HCT116 (cell line): Measurements from ENCODE around the gene RNF148. TPM values are rescaled to one million over a fixed set of nuclear protein-coding genes. Genes with fewer than 3 reads are reported as not detected.
A peak's percentile ranks its signal among the peaks of the same experiment; 100 is the strongest.

Experiments used
- ATAC-seq: fragments of 200-7000 bp; cut with Tn5 transposase; 2 replicates; pipeline ENCODE4 v1.9.1; 2020; ENCODE audit warnings: mild to moderate bottlenecking, moderate library complexity
- BruUV-seq: library from RNA; stranded (reverse); fragments of 400-500 nt; replicated peaks from 2 replicates; lab custom pipeline; 2021; lab: Mats Ljungman, UMichigan
- CTCF ChIA-PET: fragments of 300-600 bp; sonication (Branson Sonifier 250); formaldehyde crosslinking; loops from one replicate; lab custom pipeline; 2021; ENCODE audit warnings: antibody characterized with exemption; lab: Charles Lee
- POLR2A ChIA-PET: fragments of 300-600, 350-600 bp; sonication (Branson Sonifier 250); formaldehyde crosslinking; loops from one replicate; lab custom pipeline; 2021; ENCODE audit warnings: antibody characterized with exemption; lab: Charles Lee
- RAD21 ChIA-PET, 2 experiments: fragments of 300-600 bp; sonication (Branson Sonifier 250); formaldehyde crosslinking; loops; one replicate each; lab custom pipeline; 2023; ENCODE audit warnings: low total read pairs in 2 of 2; ENCODE audit not compliant: uncharacterized antibody in 2 of 2, unreplicated experiment in 2 of 2, low non-redundant PET in 1 of 2; lab: Charles Lee
- DNase-seq: peaks from one replicate; pipeline ENCODE4 v3.0.0-alpha.2; 2010; ENCODE audit warnings: low read depth, low spot score
- H2AFZ ChIP-seq: fragments of 200-600 bp; shearing (Covaris generic), sonication (generic); 2 replicates; pipeline ENCODE4 v1.6.1; 2017; ENCODE audit warnings: low read depth, mixed run types, mixed read lengths, antibody characterized with exemption, low read length; ENCODE audit not compliant: poor library complexity, severe bottlenecking
- H3K27ac ChIP-seq: 2 replicates; pipeline ENCODE4 v1.5.1; 2012; ENCODE audit warnings: low read depth, low read length
- H3K27me3 ChIP-seq: fragments of 200-600 bp; sonication (generic); 2 replicates; pipeline ENCODE4 v1.6.1; 2016; ENCODE audit warnings: mixed run types, low read length, mixed read lengths; ENCODE audit not compliant: insufficient read depth
- H3K36me3 ChIP-seq, 2 experiments: fragments of 200-500 bp in 1 of 2; fragments of 200-600 bp in 1 of 2; sonication (Bioruptor generic) in 1 of 2; sonication (generic) in 1 of 2; 2 replicates each; pipeline versions ENCODE4 v1.5.1 to v1.6.1; 2014 to 2016; ENCODE audit warnings: low read length in 2 of 2, inconsistent platforms in 1 of 2, mixed read lengths in 1 of 2, mixed run types in 1 of 2; ENCODE audit not compliant: insufficient read depth in 2 of 2, control insufficient read depth in 1 of 2
- H3K4me1 ChIP-seq, 2 experiments: fragments of 200-600 bp in 1 of 2; sonication (generic) in 1 of 2; 2 replicates each; pipeline versions ENCODE4 v1.5.1 to v1.6.1; 2012 to 2017; ENCODE audit warnings: low read length in 2 of 2, inconsistent platforms in 1 of 2, mild to moderate bottlenecking in 1 of 2, mixed read lengths in 1 of 2, mixed run types in 1 of 2, moderate library complexity in 1 of 2; ENCODE audit not compliant: insufficient read depth in 2 of 2, control insufficient read depth in 1 of 2
- H3K4me2 ChIP-seq: fragments of 200-600 bp; sonication (generic); 2 replicates; pipeline ENCODE4 v1.6.1; 2017; ENCODE audit warnings: mixed run types, low read length, mixed read lengths
- H3K4me3 ChIP-seq, 2 experiments: fragments of 200-600 bp in 1 of 2; sonication (generic) in 1 of 2; replicated peaks in 1 of 2; 2 replicates each; pipeline ENCODE4 v1.5.1; 2011 to 2016; ENCODE audit warnings: low read length in 2 of 2, control low read depth in 1 of 2, low read depth in 1 of 2, mild to moderate bottlenecking in 1 of 2, mixed read lengths in 1 of 2, mixed run types in 1 of 2
- H3K79me2 ChIP-seq: fragments of 200-600 bp; sonication (generic); 2 replicates; pipeline ENCODE4 v1.6.1; 2017; ENCODE audit warnings: mild to moderate bottlenecking, mixed run types, low read length, moderate library complexity, mixed read lengths; ENCODE audit not compliant: insufficient read depth
- H3K9ac ChIP-seq: fragments of 200-600 bp; sonication (generic); 2 replicates; pipeline ENCODE4 v1.6.1; 2016; ENCODE audit warnings: low read length, mixed read lengths
- H3K9me2 ChIP-seq: fragments of 200-600 bp; sonication (generic), shearing (Covaris generic); 2 replicates; pipeline ENCODE4 v1.6.1; 2017; ENCODE audit warnings: mixed run types, mild to moderate bottlenecking, moderate library complexity; ENCODE audit not compliant: insufficient read depth
- H3K9me3 ChIP-seq, 2 experiments: fragments of 200-500 bp in 1 of 2; fragments of 200-600 bp in 1 of 2; sonication (Bioruptor generic) in 1 of 2; sonication (generic) in 1 of 2; 2 replicates each; pipeline ENCODE4 v1.6.1; 2014 to 2017; ENCODE audit warnings: low read length in 2 of 2, mixed read lengths in 2 of 2, inconsistent platforms in 1 of 2, low read depth in 1 of 2, mild to moderate bottlenecking in 1 of 2, mixed run types in 1 of 2, moderate library complexity in 1 of 2; ENCODE audit not compliant: control insufficient read depth in 1 of 2, insufficient read depth in 1 of 2
- H4K20me1 ChIP-seq: fragments of 200-600 bp; sonication (generic), shearing (Covaris generic); 2 replicates; pipeline ENCODE4 v1.6.1; 2017; ENCODE audit warnings: mixed run types, mild to moderate bottlenecking, moderate library complexity; ENCODE audit not compliant: insufficient read depth
- CBX3 ChIP-seq: IDR thresholded peaks from 2 replicates; pipeline ENCODE4 v1.6.1; 2012; ENCODE audit warnings: low read depth
- CEBPB ChIP-seq: IDR thresholded peaks from 2 replicates; pipeline ENCODE4 v1.6.1; 2012; ENCODE audit warnings: low read depth
- CTCF ChIP-seq, 3 experiments: fragments of 200-600 bp in 1 of 3; sonication (generic) in 1 of 3; IDR thresholded peaks in 2 of 3; conservative IDR thresholded peaks in 1 of 3; 2 replicates each; pipeline ENCODE4 v1.5.1; 2012 to 2017; ENCODE audit warnings: low read depth in 2 of 3, low read length in 2 of 3, antibody characterized with exemption in 1 of 3, borderline replicate concordance in 1 of 3, control low read depth in 1 of 3, mild to moderate bottlenecking in 1 of 3, mixed read lengths in 1 of 3, mixed run types in 1 of 3, moderate library complexity in 1 of 3; ENCODE audit not compliant: insufficient read depth in 1 of 3
- EGR1 ChIP-seq: IDR thresholded peaks from 2 replicates; pipeline ENCODE4 v1.6.1; 2012; ENCODE audit warnings: low read depth
- EZH2 ChIP-seq: fragments of 200-600 bp; sonication (generic); IDR thresholded peaks from 2 replicates; pipeline ENCODE4 v1.6.1; 2017; ENCODE audit warnings: antibody characterized with exemption, mixed run types
- EZH2phosphoT487 ChIP-seq: fragments of 200-600 bp; IDR thresholded peaks from 2 replicates; pipeline ENCODE4 v1.6.1; 2018; ENCODE audit warnings: antibody characterized with exemption, borderline replicate concordance
- FOSL1 ChIP-seq: IDR thresholded peaks from 2 replicates; pipeline ENCODE4 v1.6.1; 2012; ENCODE audit warnings: low read depth
- JUND ChIP-seq: IDR thresholded peaks from 2 replicates; pipeline ENCODE4 v1.6.1; 2012
- MAX ChIP-seq: IDR thresholded peaks from 2 replicates; pipeline ENCODE4 v1.6.1; 2012
- POLR2AphosphoS5 ChIP-seq: IDR thresholded peaks from 2 replicates; pipeline ENCODE4 v1.6.1; 2011; ENCODE audit warnings: mild to moderate bottlenecking, low read depth, low read length, moderate library complexity
- RAD21 ChIP-seq: IDR thresholded peaks from 2 replicates; pipeline ENCODE4 v1.6.1; 2012; ENCODE audit warnings: low read depth, mild to moderate bottlenecking
- SIN3A ChIP-seq: IDR thresholded peaks from 2 replicates; pipeline ENCODE4 v1.6.1; 2012; ENCODE audit warnings: low read depth
- SP1 ChIP-seq: IDR thresholded peaks from 2 replicates; pipeline ENCODE4 v1.6.1; 2012; ENCODE audit warnings: low read depth
- SRF ChIP-seq: IDR thresholded peaks from 2 replicates; pipeline ENCODE4 v1.6.1; 2012; ENCODE audit warnings: low read depth
- TCF7L2 ChIP-seq: IDR thresholded peaks from 2 replicates; pipeline ENCODE4 v1.7.0; 2011; ENCODE audit warnings: borderline replicate concordance, inconsistent platforms; ENCODE audit not compliant: insufficient read depth, insufficient read length; ENCODE audit errors: extremely low read depth
- YY1 ChIP-seq: IDR thresholded peaks from 2 replicates; pipeline ENCODE4 v1.6.1; 2011; ENCODE audit warnings: low read length, low read depth, moderate library complexity, mild to moderate bottlenecking; ENCODE audit not compliant: insufficient replicate concordance; ENCODE audit errors: extremely low read depth
- ZFX ChIP-seq: fragments of 450-650 bp; IDR thresholded peaks from 2 replicates; pipeline ENCODE4 v1.6.1; 2017
- ZNF274 ChIP-seq: fragments of 200-500 bp; sonication (Bioruptor generic); IDR thresholded peaks from 2 replicates; pipeline ENCODE4 v1.6.1; 2014; ENCODE audit warnings: mild to moderate bottlenecking, low read depth, low read length, inconsistent platforms
- intact Hi-C: fragments of 100-400 bp; cut with micrococcal nuclease; formaldehyde crosslinking; loops from 2 replicates; pipeline ENCODE4 v1.10.0; 2022
- total RNA-seq: library from RNA; stranded (reverse); gene quantifications from one replicate; pipeline ENCODE4 v1.2.1, GENCODE V29; 2021; ENCODE audit not compliant: unreplicated experiment
- TF ChIP-seq, protein P1 (sequence below): IDR thresholded peaks from 2 replicates; pipeline ENCODE4 v1.6.1; 2012

The RNF148 gene
- total RNA-seq, 1 experiment from 2014 or later: 0.22 TPM

DNA sequence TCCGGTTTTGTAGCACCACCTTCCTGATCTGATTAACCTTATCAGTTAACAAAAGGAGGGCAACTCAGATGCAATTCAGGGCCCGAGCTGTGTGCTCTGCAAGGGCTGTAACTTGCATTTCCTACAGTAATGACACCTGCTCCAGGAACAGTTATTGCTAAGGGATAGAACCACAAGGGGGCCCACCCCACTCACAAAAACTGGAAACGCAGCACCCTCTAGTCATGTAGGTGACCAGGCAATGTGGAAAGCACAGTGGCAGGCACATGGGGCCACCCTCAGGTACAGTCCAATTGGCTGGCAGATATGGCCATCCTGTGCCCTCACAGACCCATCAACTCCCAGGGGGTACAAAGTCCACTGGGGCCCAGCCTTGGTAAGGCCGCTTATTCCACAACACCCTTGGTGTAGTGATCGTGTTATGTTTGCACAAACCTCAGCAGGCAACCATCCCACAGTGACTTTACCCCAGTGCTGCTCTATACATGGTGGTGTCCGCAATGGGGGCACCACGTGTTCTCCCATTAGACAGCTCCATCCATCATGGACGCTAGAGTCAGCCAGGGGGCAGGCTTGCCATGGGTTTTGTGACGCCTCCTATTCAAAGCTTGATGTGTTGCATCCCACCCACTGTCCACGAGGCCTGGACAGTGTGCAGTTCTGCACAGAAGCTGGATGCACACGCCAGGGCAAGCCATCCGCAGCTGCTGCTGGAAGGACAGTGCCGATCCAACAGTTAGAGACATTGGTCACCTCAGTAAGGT is 13.2 kb downstream of the RNF148 start:
- Histone ChIP-seq H3K9me2 (no peaks in the 10 kb centered on the region), H3K79me2 (no peaks in the 10 kb centered on the region), H2AFZ (no peak overlapping the region), H3K4me3 (no peak overlapping the region), H3K4me1 (no peaks in the 10 kb centered on the region; a peak in 1 of 4 replicates), H3K27me3 (no peaks in the 10 kb centered on the region), H4K20me1 (no peaks in the 10 kb centered on the region), H3K9ac (no peak overlapping the region), H3K9me3 (peaks cover 0 to 2% of the 10 kb centered on the region in 2 experiments; a peak in 1 of 4 replicates), H3K36me3 (no peaks in the 10 kb centered on the region), H3K27ac (no peak overlapping the region), H3K4me2 (no peak overlapping the region)
- BruUV-seq: no TSS peak
- ChIA-PET RAD21 (no interaction called here), POLR2A (no interaction called here), CTCF (no interaction called here)
- TF ChIP-seq RAD21 (peak; percentile 20; the same call in 1 of the 2 replicates), CTCF (IDR thresholded peaks at IDR 0.05 in 2 of 3, conservative IDR thresholded peaks at IDR 0.05 in 1 of 3; ENCODE audit: borderline replicate concordance in 1 of 3, insufficient read depth in 1 of 3, low read depth in 2 of 3, low read length in 2 of 3) (no peak), FOSL1 (no peak)
- intact Hi-C loops: no loop called here
- peak; percentile 38; the same call in 1 of the 2 replicates for ATAC-seq
- DNase-seq: no peak

DNA sequence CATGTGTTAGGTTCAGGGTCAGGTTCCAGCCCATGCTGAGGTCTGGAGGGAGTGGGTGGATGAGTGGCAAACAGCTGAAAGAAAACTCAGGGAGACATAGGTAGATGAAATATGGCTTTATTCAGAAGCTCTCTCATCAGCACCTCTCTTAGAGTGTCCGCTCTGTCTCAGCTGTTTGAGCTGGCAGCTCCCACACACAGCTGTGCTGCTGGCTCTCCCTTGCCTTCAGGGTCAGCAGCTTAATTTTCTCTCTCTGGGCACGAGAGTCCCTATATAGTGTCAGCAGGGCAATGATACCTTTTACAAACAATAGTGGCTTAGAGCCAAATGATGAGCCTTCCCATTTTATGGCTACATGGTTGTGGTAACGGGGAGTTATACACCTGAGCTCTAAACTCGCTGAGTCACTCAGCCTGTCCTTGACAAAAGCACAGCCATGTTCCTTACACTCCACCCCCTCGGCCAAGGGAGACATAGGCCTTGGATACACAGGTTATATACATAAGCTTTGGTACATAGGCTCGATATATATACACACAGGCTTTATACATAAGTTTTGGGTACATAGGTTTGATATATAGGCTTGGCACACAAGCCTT is 14.2 kb downstream of the RNF148 start:
- Histone ChIP-seq H3K4me3 (no peak overlapping the region), H3K27me3 (no peaks in the 10 kb centered on the region), H3K9me2 (no peaks in the 10 kb centered on the region), H2AFZ (no peak overlapping the region), H3K79me2 (no peaks in the 10 kb centered on the region), H3K36me3 (no peaks in the 10 kb centered on the region), H4K20me1 (no peaks in the 10 kb centered on the region), H3K27ac (no peak overlapping the region), H3K9ac (no peak overlapping the region), H3K9me3 (peaks cover 0 to 2% of the 10 kb centered on the region in 2 experiments; a peak in 1 of 4 replicates), H3K4me1 (no peaks in the 10 kb centered on the region; a peak in 1 of 4 replicates), H3K4me2 (no peak overlapping the region)
- no TSS peak for BruUV-seq
- DNase-seq: no peak
- ATAC-seq: no peak
- intact Hi-C loops: no loop called here
- ChIA-PET RAD21 (no interaction called here), CTCF (no interaction called here), POLR2A (no interaction called here)
- TF ChIP-seq SIN3A: no peak
- TF ChIP-seq MAX: no peak
- TF ChIP-seq YY1: no peak
- no peak for TF ChIP-seq EZH2phosphoT487
- TF ChIP-seq JUND: no peak
- no peak for TF ChIP-seq POLR2AphosphoS5
- no peak for TF ChIP-seq CEBPB
- no peak for TF ChIP-seq EZH2
- no peak for TF ChIP-seq SRF
- TF ChIP-seq, protein P1, sequence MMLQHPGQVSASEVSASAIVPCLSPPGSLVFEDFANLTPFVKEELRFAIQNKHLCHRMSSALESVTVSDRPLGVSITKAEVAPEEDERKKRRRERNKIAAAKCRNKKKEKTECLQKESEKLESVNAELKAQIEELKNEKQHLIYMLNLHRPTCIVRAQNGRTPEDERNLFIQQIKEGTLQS: no peak
- no peak for TF ChIP-seq EGR1
- TF ChIP-seq SP1: no peak
- TF ChIP-seq ZNF274: no peak
- TF ChIP-seq TCF7L2: no peak
- TF ChIP-seq RAD21: no peak
- no peak for TF ChIP-seq CBX3
- TF ChIP-seq ZFX: no peak
